ENCODE results near the gene PPP2R3C. TPM values are rescaled to one million over a fixed set of nuclear protein-coding genes. Genes with fewer than 3 reads are reported as not detected.
"Not testable (repeated sequence)": the region's sequence is repeated elsewhere in the genome, so short reads cannot be mapped to it uniquely, and the experiment has no call there.

PPP2R3C gene
- total RNA-seq, 2 donors from 2014 or later = 4.3 to 20.0 TPM

- Histone ChIP-seq H3K9me3 (no peaks in the 10 kb centered on the region), H3K4me1 (peaks cover 16% of the 10 kb centered on the region), H3K27ac (no peak overlapping the region), H3K4me3 (no peak overlapping the region), H3K36me3 (replicated peaks in 1 of 2; ENCODE audit: insufficient read depth in 1 of 2, low read depth in 2 of 2) (no peaks in the 10 kb centered on the region), H3K27me3 (no peaks in the 10 kb centered on the region)
- intact Hi-C loops (cut with DNase I) = no loop called here
- DNase-seq (no peak), ATAC-seq (no peak)
- TF ChIP-seq CTCF (IDR thresholded peaks at IDR 0.05) = no peak
- TF ChIP-seq POLR2A (IDR thresholded peaks at IDR 0.05) = no peak
- WGBS, 2 donors = 91% methylated on average over 2 of the region's 2 CpGs
Measured at GRCh38 chr14:35043046-35043445, 78.7 kb downstream of the PPP2R3C start.

GRCh38 chr14:35042632-35043031, 79.2 kb downstream of the PPP2R3C start:
- ATAC-seq = no peak
- intact Hi-C loops (cut with DNase I) = no loop called here
- H3K27me3 ChIP-seq = no peaks in the 10 kb centered on the region

GRCh38 chr14:35038312-35038711, 83.5 kb downstream of the PPP2R3C start:
- H3K9me3 ChIP-seq; H3K4me1 ChIP-seq; ATAC-seq; H3K36me3 ChIP-seq (replicated peaks in 1 of 2; ENCODE audit: insufficient read depth in 1 of 2, low read depth in 2 of 2); intact Hi-C loops (cut with DNase I); H3K27ac ChIP-seq; DNase-seq; H3K4me3 ChIP-seq; H3K27me3 ChIP-seq: not testable (repeated sequence)
- 91 to 97% methylated on average over 1 to 9 of the region's 17 CpGs for WGBS, 2 donors

More at GRCh38 chr14:35042632-35043031, 79.2 kb downstream of the PPP2R3C start:
- no peak for TF ChIP-seq POLR2A (IDR thresholded peaks at IDR 0.05)
- no peak for TF ChIP-seq CTCF (IDR thresholded peaks at IDR 0.05)
- H3K27ac ChIP-seq = no peak overlapping the region
- 83 to 92% methylated on average over 3 of the region's 3 CpGs for WGBS, 2 donors
- no peak for DNase-seq
- H3K36me3 ChIP-seq (replicated peaks in 1 of 2; ENCODE audit: insufficient read depth in 1 of 2, low read depth in 2 of 2) = no peaks in the 10 kb centered on the region
- no peaks in the 10 kb centered on the region for H3K9me3 ChIP-seq
- H3K4me1 ChIP-seq = peaks cover 12% of the 10 kb centered on the region
- no peak overlapping the region for H3K4me3 ChIP-seq

Other genes starting within 250 kb of the PPP2R3C start
- 10 to 100 TPM; 10.5 to 18.2 TPM for gene BAZ1A, start 246.6 kb downstream of the PPP2R3C start, total RNA-seq
- gene SRP54, start 139.0 kb downstream of the PPP2R3C start, total RNA-seq = 10 to 100 TPM; 38.2 to 61.5 TPM
- gene FAM177A1, start 75.7 kb downstream of the PPP2R3C start, total RNA-seq = 10 to 100 TPM; 11.5 to 22.3 TPM
- gene PRORP, start 562 bp upstream of the PPP2R3C start, total RNA-seq = 10 to 100 TPM; 12.5 to 21.8 TPM
- gene PSMA6, start 170.4 kb upstream of the PPP2R3C start, total RNA-seq = 10 to 100 TPM; 39.6 to 43.1 TPM

All from body of pancreas (tissue), 4 donors.